Stimulated activated CD4-positive, alpha-beta T cell treated with anti-CD3 and anti-CD28 coated beads, Interleukin-1b, Interleukin-23, amount 100 ng/mL, for 48 hours (primary cell): Measurements from ENCODE around the gene RGN.
"Not testable (repeated sequence)": the region's sequence is repeated elsewhere in the genome, so short reads cannot be mapped to it uniquely, and the experiment has no call there.

Source experiments
- DNase-seq: peaks from one replicate; pipeline ENCODE4 v3.0.0-alpha.2; 2020

The RGN gene

GRCh38 chrX:47078129-47079043, at the start of gene RGN:
Gene RGN, plus strand, starts transcription at chrX:47078443. Its CDS starts 2,702 bp downstream, at chrX:47081145.
- no peak for DNase-seq

- DNase-seq = no peak
Measured at GRCh38 chrX:47030339-47030738, 47.9 kb upstream of the RGN start.

- no peak for DNase-seq
Measured at GRCh38 chrX:47047989-47048388, 30.3 kb upstream of the RGN start.

- DNase-seq = no peak
Measured at GRCh38 chrX:47059142-47059874, 18.9 kb upstream of the RGN start.

GRCh38 chrX:47060708-47061107, 17.5 kb upstream of the RGN start:
- DNase-seq = no peak

- no peak for DNase-seq
Measured at GRCh38 chrX:47061238-47061919, 16.9 kb upstream of the RGN start.

GRCh38 chrX:47063179-47063578, 15.1 kb upstream of the RGN start:
- DNase-seq = no peak

- no peak for DNase-seq
Measured at GRCh38 chrX:47068214-47068613, 10.0 kb upstream of the RGN start.

- no peak for DNase-seq
Measured at GRCh38 chrX:47068720-47069119, 9.5 kb upstream of the RGN start.

- no peak for DNase-seq
Measured at GRCh38 chrX:47080215-47080914, 2.1 kb downstream of the RGN start.

GRCh38 chrX:47080915-47081236, 2.6 kb downstream of the RGN start:
- no peak for DNase-seq

- DNase-seq = no peak
Measured at GRCh38 chrX:47091149-47091775, 13.0 kb downstream of the RGN start.

GRCh38 chrX:47093248-47093647, 15.0 kb downstream of the RGN start:
- DNase-seq = no peak

- DNase-seq = no peak
Measured at GRCh38 chrX:47093860-47094259, 15.6 kb downstream of the RGN start.

GRCh38 chrX:47097018-47097417, 18.8 kb downstream of the RGN start:
- DNase-seq = no peak

GRCh38 chrX:47098338-47099094, 20.3 kb downstream of the RGN start:
- no peak for DNase-seq

- DNase-seq = no peak
Measured at GRCh38 chrX:47101206-47101605, 23.0 kb downstream of the RGN start.

GRCh38 chrX:47110936-47111615, 32.8 kb downstream of the RGN start:
- DNase-seq = not testable (repeated sequence)

- no peak for DNase-seq
Measured at GRCh38 chrX:47112316-47112954, 34.2 kb downstream of the RGN start.

GRCh38 chrX:47116551-47117110, 38.4 kb downstream of the RGN start:
- DNase-seq = not testable (repeated sequence)
